GM18868 (cell line): Measurements from ENCODE around the gene EIF1AD.
A peak's percentile ranks its signal among the peaks of the same experiment; 100 is the strongest.
"Not testable (repeated sequence)": the region's sequence is repeated elsewhere in the genome, so short reads cannot be mapped to it uniquely, and the experiment has no call there.

Source experiments
- ATAC-seq: cut with Tn5 transposase; IDR thresholded peaks from one replicate; pipeline ENCODE4 v1.9.1; 2021; ENCODE audit warnings: mild to moderate bottlenecking, moderate library complexity; ENCODE audit not compliant: unreplicated experiment

Gene EIF1AD

GRCh38 chr11:66001942-66002647, at the start of gene EIF1AD, which contains the start of gene BANF1:
EIF1AD (minus strand) TSS chr11:66002157; CDS start chr11:66000389, 1,768 bp downstream.
BANF1 (plus strand) TSS chr11:66002503; CDS start chr11:66003251, 748 bp downstream.
- peak; percentile 79 for ATAC-seq

- no peak for ATAC-seq
Observed at GRCh38 chr11:66051371-66051765, 49.4 kb upstream of the EIF1AD start.

- no peak for ATAC-seq
Observed at GRCh38 chr11:66050581-66051231, 48.7 kb upstream of the EIF1AD start.

GRCh38 chr11:66048547-66049323, 46.8 kb upstream of the EIF1AD start, which contains the start of gene GAL3ST3:
GAL3ST3 (minus strand) TSS chr11:66049161; CDS start chr11:66045415, 3,746 bp downstream.
- ATAC-seq = no peak

GRCh38 chr11:66047541-66048365, 45.8 kb upstream of the EIF1AD start:
- no peak for ATAC-seq

GRCh38 chr11:66046901-66047300, 44.9 kb upstream of the EIF1AD start:
- ATAC-seq = no peak

GRCh38 chr11:66045177-66045639, 43.3 kb upstream of the EIF1AD start:
- no peak for ATAC-seq

GRCh38 chr11:66044757-66045156, 42.8 kb upstream of the EIF1AD start:
- ATAC-seq = no peak

GRCh38 chr11:66042996-66043906, 41.3 kb upstream of the EIF1AD start:
- no peak for ATAC-seq

- ATAC-seq = no peak
Observed at GRCh38 chr11:66042227-66042995, 40.5 kb upstream of the EIF1AD start.

- no peak for ATAC-seq
Observed at GRCh38 chr11:66039765-66040164, 37.8 kb upstream of the EIF1AD start.

- no peak for ATAC-seq
Observed at GRCh38 chr11:66037327-66037726, 35.4 kb upstream of the EIF1AD start.

GRCh38 chr11:66036334-66036710, 34.4 kb upstream of the EIF1AD start:
- no peak for ATAC-seq

- no peak for ATAC-seq
Observed at GRCh38 chr11:66035653-66036333, 33.8 kb upstream of the EIF1AD start.

- no peak for ATAC-seq
Observed at GRCh38 chr11:66032957-66033735, 31.2 kb upstream of the EIF1AD start.

- no peak for ATAC-seq
Observed at GRCh38 chr11:66026017-66026529, 24.1 kb upstream of the EIF1AD start, which contains the start of gene CATSPER1. CATSPER1 (minus strand) TSS chr11:66026479; CDS start chr11:66026379, 100 bp downstream.

GRCh38 chr11:66023186-66023440, 21.2 kb upstream of the EIF1AD start:
- ATAC-seq = not testable (repeated sequence)
